Hypothalamus (tissue), 51 donors: ENCODE measurements around the gene ADD1.
A peak's percentile ranks its signal among the peaks of the same experiment; 100 is the strongest.
"Not testable (repeated sequence)": the region's sequence is repeated elsewhere in the genome, so short reads cannot be mapped to it uniquely, and the experiment has no call there.

ENCODE experiments used
- DNase-seq, 51 donors: peaks; one replicate each; lab custom pipeline; 2025; lab: John Stamatoyannopoulos, UW

ADD1 gene

GRCh38 chr4:2941138-2942036, 97.7 kb downstream of the ADD1 start:
- no peak for DNase-seq

GRCh38 chr4:2942037-2942531, 98.4 kb downstream of the ADD1 start:
- DNase-seq: no peak

GRCh38 chr4:2942532-2943363, 99.1 kb downstream of the ADD1 start:
- no peak for DNase-seq

GRCh38 chr4:2943364-2944090, 99.9 kb downstream of the ADD1 start:
- DNase-seq: no peak

- DNase-seq: no peak
Observed at GRCh38 chr4:2944091-2944482, 100.4 kb downstream of the ADD1 start.

- no peak for DNase-seq
Observed at GRCh38 chr4:2944586-2945526, 101.2 kb downstream of the ADD1 start.

GRCh38 chr4:2945619-2946604, 102.3 kb downstream of the ADD1 start:
- DNase-seq: not testable (repeated sequence)

- no peak for DNase-seq
Observed at GRCh38 chr4:2946812-2947600, 103.4 kb downstream of the ADD1 start.

- no peak for DNase-seq
Observed at GRCh38 chr4:2947926-2948325, 104.3 kb downstream of the ADD1 start.

- peak in 6 of 51 donors; percentile 30 to 50 (median 40) for DNase-seq
Observed at GRCh38 chr4:2948895-2949781, 105.5 kb downstream of the ADD1 start.

- DNase-seq: no peak
Observed at GRCh38 chr4:2949782-2950125, 106.1 kb downstream of the ADD1 start.

GRCh38 chr4:2950221-2950989, 106.8 kb downstream of the ADD1 start:
- no peak for DNase-seq

- no peak for DNase-seq
Observed at GRCh38 chr4:2953496-2953895, 109.9 kb downstream of the ADD1 start.

GRCh38 chr4:2954358-2955185, 110.9 kb downstream of the ADD1 start:
- no peak for DNase-seq
